IPS-20b (cell line): Measurements from ENCODE around the gene LIPF.
"Not testable (repeated sequence)": the region's sequence is repeated elsewhere in the genome, so short reads cannot be mapped to it uniquely, and the experiment has no call there.

Source experiments
- H3K27ac ChIP-seq: one replicate; pipeline ENCODE4 v1.5.1; 2013; ENCODE audit warnings: low read length
- H3K27me3 ChIP-seq: 2 replicates; pipeline ENCODE4 v1.6.1; 2013; ENCODE audit warnings: mild to moderate bottlenecking, low read length, inconsistent platforms; ENCODE audit not compliant: insufficient read depth
- H3K36me3 ChIP-seq: 2 replicates; pipeline ENCODE4 v1.6.1; 2013; ENCODE audit warnings: low read depth, mild to moderate bottlenecking, inconsistent platforms, low read length, moderate library complexity; ENCODE audit not compliant: insufficient read depth
- H3K4me1 ChIP-seq: 2 replicates; pipeline ENCODE4 v1.6.1; 2013; ENCODE audit warnings: mild to moderate bottlenecking, control low read depth, inconsistent platforms, low read length, moderate library complexity; ENCODE audit not compliant: insufficient read depth
- H3K4me3 ChIP-seq: 2 replicates; pipeline ENCODE4 v1.5.1; 2013; ENCODE audit warnings: mild to moderate bottlenecking, low read length, inconsistent platforms
- H3K9ac ChIP-seq: 2 replicates; pipeline ENCODE4 v1.6.1; 2013; ENCODE audit warnings: low read depth, mild to moderate bottlenecking, inconsistent platforms, low read length, moderate library complexity
- H3K9me3 ChIP-seq: 2 replicates; pipeline ENCODE4 v1.6.1; 2013; ENCODE audit warnings: mild to moderate bottlenecking, low read depth, low read length, inconsistent platforms; ENCODE audit not compliant: insufficient read depth

The LIPF gene

DNA sequence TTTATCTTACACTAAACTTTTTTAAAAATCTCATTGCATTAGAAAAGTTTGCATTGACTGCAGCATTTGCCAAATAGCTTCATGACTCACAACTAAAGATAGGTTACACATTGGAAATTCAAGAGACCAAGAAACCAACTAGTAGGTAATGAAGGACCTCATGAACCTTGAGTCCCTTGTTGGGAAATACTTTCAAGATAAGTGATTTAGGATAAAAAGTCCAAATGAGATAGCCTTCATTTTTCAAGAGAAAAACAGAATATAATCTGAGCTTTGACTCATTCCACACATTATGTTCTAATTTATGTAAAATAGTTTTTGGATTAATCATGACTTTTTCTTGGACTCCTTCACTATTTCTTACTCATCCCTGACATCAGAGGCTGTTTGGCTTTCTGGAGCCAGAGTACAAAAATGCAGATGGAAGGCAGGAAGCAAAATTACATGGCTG, 13.1 kb upstream of the LIPF start:
- H3K27ac ChIP-seq: no peak overlapping the region
- H3K27me3 ChIP-seq: no peaks in the 10 kb centered on the region
- no peaks in the 10 kb centered on the region for H3K4me1 ChIP-seq
- H3K4me3 ChIP-seq: no peak overlapping the region
- H3K9me3 ChIP-seq: no peaks in the 10 kb centered on the region
- no peak overlapping the region for H3K9ac ChIP-seq
- H3K36me3 ChIP-seq: no peaks in the 10 kb centered on the region

DNA sequence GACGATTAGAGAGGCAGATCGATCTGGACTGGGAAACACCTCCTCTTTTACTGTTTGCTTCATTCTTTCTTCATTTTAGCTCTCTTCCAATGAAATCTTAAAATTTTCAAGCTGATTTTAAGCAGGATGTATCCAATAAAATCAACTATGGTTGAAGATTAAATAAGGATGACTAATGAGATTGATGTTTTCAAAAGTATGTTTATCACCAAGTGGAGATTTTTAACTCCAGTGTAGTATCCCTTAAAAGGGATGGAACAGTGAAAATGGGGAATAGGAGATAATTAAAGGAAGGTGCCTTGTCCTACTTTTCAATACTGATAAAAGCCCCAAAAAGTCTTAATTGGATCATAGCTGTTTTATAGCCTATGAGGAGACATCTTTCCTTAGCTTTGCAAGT, 11.6 kb upstream of the LIPF start:
- no peaks in the 10 kb centered on the region for H3K9me3 ChIP-seq
- H3K4me1 ChIP-seq: no peaks in the 10 kb centered on the region
- H3K27ac ChIP-seq: no peak overlapping the region
- no peaks in the 10 kb centered on the region for H3K27me3 ChIP-seq
- H3K36me3 ChIP-seq: no peaks in the 10 kb centered on the region
- H3K4me3 ChIP-seq: no peak overlapping the region
- no peak overlapping the region for H3K9ac ChIP-seq

DNA sequence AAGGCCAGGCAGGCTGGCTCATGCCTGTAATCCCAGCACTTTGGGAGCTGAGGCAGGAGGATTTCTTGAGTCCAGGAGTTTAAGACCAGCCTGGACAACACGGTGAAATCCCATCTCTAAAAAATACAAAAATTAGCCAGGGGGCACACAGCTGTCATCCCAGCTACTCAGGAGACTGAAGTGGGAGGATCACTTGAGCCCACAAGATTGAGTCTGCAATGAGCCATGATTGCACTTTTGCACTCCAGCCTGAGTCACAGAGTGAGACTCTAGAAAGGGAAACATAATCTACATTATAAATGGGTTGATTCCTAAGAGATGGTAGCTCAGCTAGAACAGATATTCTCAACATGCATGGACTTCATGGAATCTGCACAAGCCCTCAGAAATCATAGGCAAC, 6.3 kb upstream of the LIPF start:
- H3K9ac ChIP-seq: no peak overlapping the region
- no peaks in the 10 kb centered on the region for H3K27me3 ChIP-seq
- H3K36me3 ChIP-seq: no peaks in the 10 kb centered on the region
- no peaks in the 10 kb centered on the region for H3K4me1 ChIP-seq
- no peak overlapping the region for H3K4me3 ChIP-seq
- H3K27ac ChIP-seq: no peak overlapping the region
- no peaks in the 10 kb centered on the region for H3K9me3 ChIP-seq

DNA sequence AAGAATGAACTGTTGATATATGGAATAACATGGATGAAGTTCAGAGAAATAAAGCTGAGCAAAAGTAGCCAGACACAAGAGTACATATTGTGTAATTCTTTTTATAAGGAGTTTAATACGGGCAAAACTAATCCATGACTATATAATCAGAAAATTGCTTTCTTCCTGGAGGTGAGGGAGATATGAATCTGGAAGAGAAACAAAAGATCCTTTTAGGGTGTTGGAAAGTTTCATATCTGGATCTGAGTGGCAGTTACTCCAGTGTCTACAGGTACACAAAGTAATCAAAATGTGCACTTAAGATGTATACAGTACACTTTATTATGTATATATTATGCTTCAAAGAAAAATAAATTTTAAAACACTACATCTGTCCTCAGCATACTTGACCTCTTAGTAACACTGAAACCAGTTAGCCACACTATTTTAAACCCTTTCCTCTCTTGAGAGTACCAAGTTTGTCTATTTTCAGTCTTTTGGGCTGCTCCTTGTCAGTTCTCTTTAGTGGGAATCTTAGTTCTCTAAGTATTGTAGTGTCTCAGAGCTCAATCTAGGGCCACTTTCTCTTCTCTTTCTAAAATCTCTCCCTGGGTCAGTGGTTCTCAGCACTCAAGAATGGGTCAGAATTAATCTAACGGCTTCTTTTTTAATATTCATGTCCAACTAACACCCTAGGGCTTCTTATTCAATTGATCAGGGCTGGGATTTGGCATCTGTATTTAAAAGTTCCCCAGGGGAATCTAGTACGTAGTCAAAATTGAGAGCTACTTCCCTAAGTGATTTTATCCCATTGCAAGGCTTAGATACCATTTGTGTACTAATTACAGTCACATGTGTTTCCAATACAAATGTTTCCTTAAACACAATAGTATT, 4.3 kb upstream of the LIPF start:
- Histone ChIP-seq H3K9me3 (no peaks in the 10 kb centered on the region), H3K4me1 (no peaks in the 10 kb centered on the region), H3K9ac (no peak overlapping the region), H3K4me3 (no peak overlapping the region), H3K27me3 (no peaks in the 10 kb centered on the region), H3K27ac (no peak overlapping the region), H3K36me3 (no peaks in the 10 kb centered on the region)

GRCh38 chr10:88660598-88660884, 3.7 kb upstream of the LIPF start:
- no peak overlapping the region for H3K4me3 ChIP-seq
- H3K27me3 ChIP-seq: no peaks in the 10 kb centered on the region
- no peaks in the 10 kb centered on the region for H3K9me3 ChIP-seq
- no peaks in the 10 kb centered on the region for H3K36me3 ChIP-seq
- H3K27ac ChIP-seq: no peak overlapping the region
- no peak overlapping the region for H3K9ac ChIP-seq
- no peaks in the 10 kb centered on the region for H3K4me1 ChIP-seq

GRCh38 chr10:88661018-88661417, 3.2 kb upstream of the LIPF start:
- Histone ChIP-seq H3K9me3 (no peaks in the 10 kb centered on the region), H3K27me3 (no peaks in the 10 kb centered on the region), H3K4me1 (no peaks in the 10 kb centered on the region), H3K4me3 (no peak overlapping the region), H3K9ac (no peak overlapping the region), H3K27ac (no peak overlapping the region), H3K36me3 (no peaks in the 10 kb centered on the region)

DNA sequence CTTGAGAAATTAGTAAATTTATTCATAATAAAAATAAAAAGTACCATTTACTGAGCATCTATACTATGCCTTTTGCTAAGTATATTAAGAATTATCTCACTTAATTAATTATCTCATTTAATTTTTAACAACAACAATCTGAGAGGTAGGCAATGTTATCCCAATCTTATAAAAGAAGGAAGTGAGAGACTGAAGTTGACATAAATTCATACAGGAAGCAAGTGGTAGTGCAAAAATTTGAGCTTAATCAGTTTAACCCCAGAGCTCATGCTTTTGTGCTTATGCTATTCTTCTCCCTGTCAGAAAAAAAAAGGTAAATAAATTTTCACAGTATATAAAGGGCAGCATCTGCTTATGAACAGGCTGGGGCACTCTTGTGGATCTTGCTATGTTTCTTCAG, 2.7 kb upstream of the LIPF start:
- no peaks in the 10 kb centered on the region for H3K4me1 ChIP-seq
- no peak overlapping the region for H3K4me3 ChIP-seq
- no peaks in the 10 kb centered on the region for H3K27me3 ChIP-seq
- no peaks in the 10 kb centered on the region for H3K9me3 ChIP-seq
- no peaks in the 10 kb centered on the region for H3K36me3 ChIP-seq
- no peak overlapping the region for H3K9ac ChIP-seq
- no peak overlapping the region for H3K27ac ChIP-seq

DNA sequence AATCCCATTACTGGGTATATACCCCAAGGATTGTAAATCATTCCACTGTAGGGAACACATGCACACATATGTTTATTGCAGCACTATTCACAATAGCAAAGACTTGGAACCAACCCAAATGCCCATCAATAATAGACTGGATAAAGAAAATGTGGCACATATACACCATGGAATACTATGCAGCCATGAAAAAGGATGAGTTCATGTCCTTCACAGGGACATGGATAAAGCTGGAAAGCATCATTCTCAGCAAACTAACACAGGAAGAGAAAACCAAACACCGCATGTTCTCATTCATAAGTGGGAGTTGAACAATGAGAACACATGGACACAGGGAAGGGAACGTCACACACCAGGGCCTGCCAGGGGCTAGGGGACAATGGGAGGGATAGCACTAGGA, 1.1 kb upstream of the LIPF start:
- not testable (repeated sequence) for H3K9ac ChIP-seq, H3K36me3 ChIP-seq, H3K9me3 ChIP-seq, H3K4me3 ChIP-seq, H3K27me3 ChIP-seq, H3K4me1 ChIP-seq, H3K27ac ChIP-seq

DNA sequence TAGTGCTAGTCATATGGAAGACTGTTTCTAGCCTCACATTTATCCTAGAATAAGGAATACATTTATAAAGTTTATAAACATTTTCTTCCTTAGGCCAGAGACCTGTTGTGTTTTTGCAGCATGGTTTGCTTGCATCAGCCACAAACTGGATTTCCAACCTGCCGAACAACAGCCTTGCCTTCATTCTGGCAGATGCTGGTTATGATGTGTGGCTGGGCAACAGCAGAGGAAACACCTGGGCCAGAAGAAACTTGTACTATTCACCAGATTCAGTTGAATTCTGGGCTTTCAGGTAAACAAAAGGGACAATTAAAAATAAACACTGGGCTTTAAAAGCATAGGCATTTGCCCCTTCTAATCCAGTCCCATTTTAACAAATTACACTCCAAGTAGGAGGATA, 4.2 kb downstream of the LIPF start:
- Histone ChIP-seq H3K27me3 (no peaks in the 10 kb centered on the region), H3K4me1 (no peaks in the 10 kb centered on the region), H3K36me3 (no peaks in the 10 kb centered on the region), H3K27ac (no peak overlapping the region), H3K4me3 (no peak overlapping the region), H3K9ac (no peak overlapping the region), H3K9me3 (no peaks in the 10 kb centered on the region)

GRCh38 chr10:88670497-88670896, 6.3 kb downstream of the LIPF start:
- H3K9me3 ChIP-seq: no peaks in the 10 kb centered on the region
- no peak overlapping the region for H3K9ac ChIP-seq
- H3K4me1 ChIP-seq: no peaks in the 10 kb centered on the region
- H3K27me3 ChIP-seq: no peaks in the 10 kb centered on the region
- no peaks in the 10 kb centered on the region for H3K36me3 ChIP-seq
- no peak overlapping the region for H3K4me3 ChIP-seq
- H3K27ac ChIP-seq: no peak overlapping the region

DNA sequence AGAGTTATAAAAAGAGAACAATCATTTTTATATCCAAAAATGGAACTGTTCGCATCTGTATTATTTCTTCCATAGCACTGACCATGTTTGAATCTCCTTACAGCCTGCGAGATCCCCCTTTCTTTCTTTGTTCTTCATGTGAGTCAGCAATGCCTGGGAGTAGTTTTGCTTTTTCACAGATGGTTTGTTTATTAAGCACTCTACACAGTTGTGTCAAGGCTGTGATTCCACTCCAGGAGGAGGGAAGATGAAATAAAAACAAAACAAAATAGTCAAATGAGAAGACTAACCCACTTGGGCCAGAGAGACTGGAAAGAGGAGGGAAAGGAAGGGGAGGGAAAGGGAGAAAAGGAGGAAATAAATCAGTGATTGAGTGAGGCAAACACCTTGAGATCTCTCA, 7.8 kb downstream of the LIPF start:
- no peaks in the 10 kb centered on the region for H3K27me3 ChIP-seq
- no peaks in the 10 kb centered on the region for H3K36me3 ChIP-seq

GRCh38 chr10:88676283-88677060, 12.2 kb downstream of the LIPF start:
- H3K27ac ChIP-seq: no peak overlapping the region
- 0 out of 2 replicates have a peak, but pooled peaks cover 4% of the 10 kb centered on the region for H3K4me1 ChIP-seq
- H3K9me3 ChIP-seq: no peaks in the 10 kb centered on the region
- H3K9ac ChIP-seq: no peak overlapping the region
- H3K27me3 ChIP-seq: no peaks in the 10 kb centered on the region
- H3K4me3 ChIP-seq: no peak overlapping the region
- no peaks in the 10 kb centered on the region for H3K36me3 ChIP-seq

More for the DNA sequence above, 7.8 kb downstream of the LIPF start:
- no peak overlapping the region for H3K9ac ChIP-seq
- H3K9me3 ChIP-seq: no peaks in the 10 kb centered on the region
- H3K4me1 ChIP-seq: 0 out of 2 replicates have a peak, but pooled peaks cover 4% of the 10 kb centered on the region
- no peak overlapping the region for H3K4me3 ChIP-seq
- H3K27ac ChIP-seq: no peak overlapping the region
